Measurements from ENCODE around the gene MTA3.

GRCh38 chr2:42706836-42707235 lies 138.4 kb downstream of the MTA3 start:
- TF ChIP-seq YY1 (IDR thresholded peaks at IDR 0.05; ENCODE audit: insufficient read depth, insufficient read length) (no peak), ZNF274 (IDR thresholded peaks at IDR 0.05; ENCODE audit: low read depth, low read length) (no peak)
